Measurements from ENCODE around the gene C5orf15. TPM values are rescaled to one million over a fixed set of nuclear protein-coding genes. Genes with fewer than 3 reads are reported as not detected.

The C5orf15 gene
- total RNA-seq, 3 donors from 2014 or later (not counting 1 experiment from before 2014, with no cell fraction given) = 15.2 to 19.9 (median 18.0) TPM

- Mint-ChIP-seq H3K9me3 (no peaks in the 10 kb centered on the region), H3K27ac (no peak overlapping the region), H3K36me3 (no peaks in the 10 kb centered on the region), H3K4me3 (no peak overlapping the region), H3K27me3 (ENCODE audit: low read depth in 2 of 2) (no peaks in the 10 kb centered on the region), H3K4me1 (no peaks in the 10 kb centered on the region)
- TF ChIP-seq CTCF (IDR thresholded peaks at IDR 0.05) = no peak
- Histone ChIP-seq H3K27ac (ENCODE audit: low read length) (no peak overlapping the region), H3K36me3 (ENCODE audit: control insufficient read depth, insufficient read depth, low read length) (no peaks in the 10 kb centered on the region), H3K4me1 (ENCODE audit: control insufficient read depth, insufficient read depth, low read length) (no peaks in the 10 kb centered on the region), H3K4me3 (ENCODE audit: low read length) (no peak overlapping the region), H3K27me3 (ENCODE audit: control insufficient read depth, insufficient read depth, low read length) (no peaks in the 10 kb centered on the region), H3K9me3 (ENCODE audit: control insufficient read depth, insufficient read depth, low read length) (no peaks in the 10 kb centered on the region)
- ATAC-seq (no peak), DNase-seq (no peak)
- 88% methylated on average over 6 of the region's 6 CpGs for WGBS (ENCODE audit: insufficient coverage)
- intact Hi-C loops (cut with micrococcal nuclease) = no loop called here
These were observed 57.9 kb downstream of the C5orf15 start for GRCh38 chr5:133910571-133910970.

- Mint-ChIP-seq H3K27me3 (ENCODE audit: low read depth in 2 of 2) (no peaks in the 10 kb centered on the region), H3K36me3 (no peaks in the 10 kb centered on the region), H3K4me1 (no peaks in the 10 kb centered on the region), H3K9me3 (no peaks in the 10 kb centered on the region), H3K4me3 (no peak overlapping the region), H3K27ac (no peak overlapping the region)
- no peaks in the 10 kb centered on the region for H3K9me3 ChIP-seq (ENCODE audit: control insufficient read depth, insufficient read depth, low read length)
- ATAC-seq (no peak), DNase-seq (no peak)
- 87% methylated on average over 4 of the region's 4 CpGs for WGBS (ENCODE audit: insufficient coverage)
- no peak overlapping the region for H3K27ac ChIP-seq (ENCODE audit: low read length)
- no peaks in the 10 kb centered on the region for H3K27me3 ChIP-seq (ENCODE audit: control insufficient read depth, insufficient read depth, low read length)
- intact Hi-C loops (cut with micrococcal nuclease) = no loop called here
- H3K4me1 ChIP-seq (ENCODE audit: control insufficient read depth, insufficient read depth, low read length) = no peaks in the 10 kb centered on the region
- no peak for TF ChIP-seq CTCF (IDR thresholded peaks at IDR 0.05)
- H3K4me3 ChIP-seq (ENCODE audit: low read length) = no peak overlapping the region
- no peaks in the 10 kb centered on the region for H3K36me3 ChIP-seq (ENCODE audit: control insufficient read depth, insufficient read depth, low read length)
These were observed 58.8 kb downstream of the C5orf15 start for GRCh38 chr5:133909603-133910002.

GRCh38 chr5:133907075-133907474, 61.4 kb downstream of the C5orf15 start:
- no peaks in the 10 kb centered on the region for H3K9me3 Mint-ChIP-seq
- H3K36me3 ChIP-seq (ENCODE audit: control insufficient read depth, insufficient read depth, low read length) = no peaks in the 10 kb centered on the region
- H3K27ac ChIP-seq (ENCODE audit: low read length) = no peak overlapping the region
- no peaks in the 10 kb centered on the region for H3K36me3 Mint-ChIP-seq
- no peaks in the 10 kb centered on the region for H3K27me3 ChIP-seq (ENCODE audit: control insufficient read depth, insufficient read depth, low read length)
- H3K9me3 ChIP-seq (ENCODE audit: control insufficient read depth, insufficient read depth, low read length) = no peaks in the 10 kb centered on the region
- no peak overlapping the region for H3K27ac Mint-ChIP-seq
- H3K4me1 ChIP-seq (ENCODE audit: control insufficient read depth, insufficient read depth, low read length) = no peaks in the 10 kb centered on the region
- no peaks in the 10 kb centered on the region for H3K27me3 Mint-ChIP-seq (ENCODE audit: low read depth in 2 of 2)
- no peaks in the 10 kb centered on the region for H3K4me1 Mint-ChIP-seq
- H3K4me3 Mint-ChIP-seq = no peak overlapping the region
- 69% methylated on average over 9 of the region's 9 CpGs for WGBS (ENCODE audit: insufficient coverage)
- no peak overlapping the region for H3K4me3 ChIP-seq (ENCODE audit: low read length)
- DNase-seq = no peak
- no peak for ATAC-seq
- intact Hi-C loops (cut with micrococcal nuclease) = no loop called here
- TF ChIP-seq CTCF (IDR thresholded peaks at IDR 0.05) = no peak

GRCh38 chr5:133906303-133906702, 62.1 kb downstream of the C5orf15 start:
- no peak for ATAC-seq
- WGBS (ENCODE audit: insufficient coverage) = 61% methylated on average over 5 of the region's 6 CpGs
- no peaks in the 10 kb centered on the region for H3K36me3 Mint-ChIP-seq

More at GRCh38 chr5:133906303-133906702, 62.1 kb downstream of the C5orf15 start:
- Histone ChIP-seq H3K9me3 (ENCODE audit: control insufficient read depth, insufficient read depth, low read length) (no peaks in the 10 kb centered on the region), H3K36me3 (ENCODE audit: control insufficient read depth, insufficient read depth, low read length) (no peaks in the 10 kb centered on the region), H3K27ac (ENCODE audit: low read length) (no peak overlapping the region), H3K4me3 (ENCODE audit: low read length) (no peak overlapping the region), H3K4me1 (ENCODE audit: control insufficient read depth, insufficient read depth, low read length) (no peaks in the 10 kb centered on the region), H3K27me3 (ENCODE audit: control insufficient read depth, insufficient read depth, low read length) (no peaks in the 10 kb centered on the region)
- Mint-ChIP-seq H3K9me3 (no peaks in the 10 kb centered on the region), H3K27ac (no peak overlapping the region), H3K4me1 (no peaks in the 10 kb centered on the region), H3K27me3 (ENCODE audit: low read depth in 2 of 2) (no peaks in the 10 kb centered on the region), H3K4me3 (no peak overlapping the region)
- TF ChIP-seq CTCF (IDR thresholded peaks at IDR 0.05) = no peak
- intact Hi-C loops (cut with micrococcal nuclease) = no loop called here
- DNase-seq = no peak

All from natural killer cell (primary cell).